WTC11 (cell line): ENCODE results near the gene CDX1.

Experiments used
- CTCF ChIP-seq: fragments of 200-600 bp; IDR thresholded peaks from 2 replicates; pipeline ENCODE4 v1.8.0; 2022; ENCODE audit warnings: antibody characterized with exemption
- GABPB1 ChIP-seq: sonication (generic); formaldehyde crosslinking; IDR thresholded peaks from 2 replicates; pipeline ENCODE4 v1.8.1; 2023; ENCODE audit warnings: mild to moderate bottlenecking, missing genetic modification reagents
- NFYB ChIP-seq: sonication (generic); formaldehyde crosslinking; conservative IDR thresholded peaks from 2 replicates; pipeline ENCODE4 v1.8.0; 2022; ENCODE audit warnings: low read depth, missing genetic modification reagents
- NR2C2 ChIP-seq: sonication (generic); formaldehyde crosslinking; IDR thresholded peaks from 2 replicates; pipeline ENCODE4 v1.8.0; 2022; ENCODE audit warnings: mild to moderate bottlenecking, missing genetic modification reagents
- ZNF281 ChIP-seq: sonication (generic); formaldehyde crosslinking; IDR thresholded peaks from 2 replicates; pipeline ENCODE4 v1.8.0; 2023; ENCODE audit warnings: mild to moderate bottlenecking, missing genetic modification reagents
- ZNF416 ChIP-seq: fragments of 250-450 bp; sonication (Bioruptor Pico); IDR thresholded peaks from 2 replicates; pipeline ENCODE4 v1.9.0; 2021; ENCODE audit warnings: mild to moderate bottlenecking, inconsistent platforms

- TF ChIP-seq GABPB1 (CRISPR knock-in tag) (no peak), CTCF (no peak), NR2C2 (CRISPR knock-in tag) (no peak), ZNF281 (CRISPR knock-in tag) (no peak), NFYB (CRISPR knock-in tag) (no peak), ZNF416 (CRISPR knock-in tag) (no peak)
Observed at GRCh38 chr5:150202501-150202900, 35.9 kb downstream of the CDX1 start.
